Measurements from ENCODE around the gene TAF11L13. TPM values are rescaled to one million over a fixed set of nuclear protein-coding genes. Genes with fewer than 3 reads are reported as not detected.

The TAF11L13 gene
- total and polyA plus RNA-seq, 10 of the 15 experiments (the other 5 are each of a cell fraction or from before 2014, with no cell fraction given), result not detected

GRCh38 chr5:17665836-17666235 lies 33.9 kb downstream of the TAF11L13 start:
- H3K9me3 ChIP-seq (replicated peaks; ENCODE audit: control insufficient read depth, insufficient read depth, low read length), result no peaks in the 10 kb centered on the region; the same call in 2 of the 3 replicates
- H3K4me3 ChIP-seq, result no peak overlapping the region
- no peaks in the 10 kb centered on the region for H3K36me3 ChIP-seq (ENCODE audit: control insufficient read depth in 2 of 2, insufficient read depth in 2 of 2, low read length in 1 of 2)
- no TSS peak for BruUV-seq (replicated peaks)
- peak; percentile 17; the same call in 1 of the 2 replicates for TF ChIP-seq SPI1 (IDR thresholded peaks at IDR 0.05; ENCODE audit: borderline replicate concordance, insufficient read depth, low read depth, low read length)
- TF ChIP-seq MEF2B (IDR thresholded peaks at IDR 0.05; ENCODE audit: partially characterized antibody, poor library complexity, severe bottlenecking), result no peak
- TF ChIP-seq EZH2 (IDR thresholded peaks at IDR 0.05; ENCODE audit: borderline replicate concordance, control insufficient read depth, low read depth, low read length), result no peak
- in situ Hi-C loops (cut with MboI) (no loop called here), intact Hi-C loops (cut with micrococcal nuclease; ENCODE audit: unreplicated experiment) (no loop called here)
- no peaks in the 10 kb centered on the region for H4K20me1 ChIP-seq (ENCODE audit: control insufficient read depth, insufficient read depth)
- ChIA-PET CTCF (no interaction called here), RAD21 (ENCODE audit: unreplicated experiment) (no interaction called here), SMC1A (ENCODE audit: uncharacterized antibody, unreplicated experiment) (no interaction called here), POLR2A (no interaction called here)
- no peak overlapping the region for H3K9ac ChIP-seq (ENCODE audit: control insufficient read depth, insufficient read depth, low read length)
- FAIRE-seq (no peak), DNase-seq (ENCODE audit: low read depth, low spot score) (no peak), ATAC-seq (no peak)
- WGBS (ENCODE audit: insufficient coverage, insufficient replicate concordance, low lambda C conversion rate, missing lambda C conversion rate), result 33% methylated on average over 2 of the region's 2 CpGs
- no peaks in the 10 kb centered on the region for H3K27me3 ChIP-seq (replicated peaks in 1 of 2; ENCODE audit: control insufficient read depth in 2 of 2, insufficient read depth in 2 of 2, low read length in 1 of 2)
- no peak overlapping the region for H3K27ac ChIP-seq (ENCODE audit: control insufficient read depth, insufficient read depth)
- no peak overlapping the region for H2AFZ ChIP-seq (ENCODE audit: control insufficient read depth, low read depth, low read length)
- H3K4me1 ChIP-seq (ENCODE audit: control insufficient read depth, insufficient read depth, low read length), result no peaks in the 10 kb centered on the region
- no peak overlapping the region for H3K4me2 ChIP-seq (ENCODE audit: control insufficient read depth, insufficient read depth)
- no peaks in the 10 kb centered on the region for H3K79me2 ChIP-seq (ENCODE audit: control insufficient read depth, insufficient read depth, low read length)

DNA sequence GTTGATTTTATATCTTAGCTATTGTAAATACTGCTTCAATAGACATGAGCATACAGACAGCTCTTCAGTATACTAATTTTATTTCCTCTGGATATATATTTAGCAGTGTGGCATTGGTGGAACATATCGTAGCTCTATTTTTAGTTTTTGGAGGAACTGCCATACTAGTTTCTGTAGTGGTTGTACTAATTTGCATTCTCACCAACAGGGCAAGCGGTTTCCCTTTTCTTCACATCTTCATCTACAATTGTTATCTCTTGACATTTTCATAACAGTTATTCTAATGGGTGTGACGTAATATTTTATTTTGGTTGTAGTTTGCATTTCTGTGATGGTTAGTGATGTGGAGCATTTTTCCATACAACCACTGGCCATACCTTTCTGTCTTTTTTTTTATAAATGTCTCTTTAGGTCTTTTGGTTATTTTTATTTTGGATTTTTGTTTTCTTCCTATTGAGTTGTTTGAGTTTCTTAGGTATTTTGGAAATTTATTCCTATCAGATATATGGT lies 34.9 kb downstream of the TAF11L13 start:
- SMC1A ChIA-PET (ENCODE audit: uncharacterized antibody, unreplicated experiment), result no interaction called here
- Histone ChIP-seq H3K27ac (ENCODE audit: control insufficient read depth, insufficient read depth) (no peak overlapping the region), H3K27me3 (replicated peaks in 1 of 2; ENCODE audit: control insufficient read depth in 2 of 2, insufficient read depth in 2 of 2, low read length in 1 of 2) (no peaks in the 10 kb centered on the region), H3K4me3 (no peak overlapping the region), H3K36me3 (ENCODE audit: control insufficient read depth in 2 of 2, insufficient read depth in 2 of 2, low read length in 1 of 2) (no peaks in the 10 kb centered on the region), H2AFZ (ENCODE audit: control insufficient read depth, low read depth, low read length) (no peak overlapping the region), H3K79me2 (ENCODE audit: control insufficient read depth, insufficient read depth, low read length) (no peaks in the 10 kb centered on the region), H3K9ac (ENCODE audit: control insufficient read depth, insufficient read depth, low read length) (no peak overlapping the region), H4K20me1 (ENCODE audit: control insufficient read depth, insufficient read depth) (no peaks in the 10 kb centered on the region), H3K4me1 (ENCODE audit: control insufficient read depth, insufficient read depth, low read length) (no peaks in the 10 kb centered on the region), H3K9me3 (replicated peaks; ENCODE audit: control insufficient read depth, insufficient read depth, low read length) (no peaks in the 10 kb centered on the region; the same call in 2 of the 3 replicates), H3K4me2 (ENCODE audit: control insufficient read depth, insufficient read depth) (no peak overlapping the region)
- CTCF ChIA-PET, result no interaction called here
- DNase-seq (ENCODE audit: low read depth, low spot score) (no peak), FAIRE-seq (no peak), ATAC-seq (no peak)
- RAD21 ChIA-PET (ENCODE audit: unreplicated experiment), result no interaction called here
- WGBS (ENCODE audit: insufficient coverage, insufficient replicate concordance, low lambda C conversion rate, missing lambda C conversion rate), result 3% methylated on average over 3 of the region's 3 CpGs
- BruUV-seq (replicated peaks), result no TSS peak
- intact Hi-C loops (cut with micrococcal nuclease; ENCODE audit: unreplicated experiment), result no loop called here
- POLR2A ChIA-PET, result no interaction called here
- in situ Hi-C loops (cut with MboI), result no loop called here
- TF ChIP-seq KAT2A (conservative IDR thresholded peaks at IDR 0.05; ENCODE audit: control insufficient read depth, low read depth, low read length) (no peak), NRF1 (conservative IDR thresholded peaks at IDR 0.05; ENCODE audit: low read depth, low read length) (no peak), EZH2 (IDR thresholded peaks at IDR 0.05; ENCODE audit: borderline replicate concordance, control insufficient read depth, low read depth, low read length) (no peak), STAT3 (IDR thresholded peaks at IDR 0.05; ENCODE audit: low read depth, low read length) (no peak), HDAC6 (IDR thresholded peaks at IDR 0.05; ENCODE audit: unreplicated experiment) (no peak), SP1 (IDR thresholded peaks at IDR 0.05; ENCODE audit: low read depth, low read length) (no peak), HCFC1 (IDR thresholded peaks at IDR 0.05; ENCODE audit: low read length) (no peak), ASH2L (IDR thresholded peaks at IDR 0.05; ENCODE audit: borderline replicate concordance, low read depth) (no peak), MYB (IDR thresholded peaks at IDR 0.05; ENCODE audit: borderline replicate concordance, low read depth, low read length) (no peak)
- TF ChIP-seq, protein P1, sequence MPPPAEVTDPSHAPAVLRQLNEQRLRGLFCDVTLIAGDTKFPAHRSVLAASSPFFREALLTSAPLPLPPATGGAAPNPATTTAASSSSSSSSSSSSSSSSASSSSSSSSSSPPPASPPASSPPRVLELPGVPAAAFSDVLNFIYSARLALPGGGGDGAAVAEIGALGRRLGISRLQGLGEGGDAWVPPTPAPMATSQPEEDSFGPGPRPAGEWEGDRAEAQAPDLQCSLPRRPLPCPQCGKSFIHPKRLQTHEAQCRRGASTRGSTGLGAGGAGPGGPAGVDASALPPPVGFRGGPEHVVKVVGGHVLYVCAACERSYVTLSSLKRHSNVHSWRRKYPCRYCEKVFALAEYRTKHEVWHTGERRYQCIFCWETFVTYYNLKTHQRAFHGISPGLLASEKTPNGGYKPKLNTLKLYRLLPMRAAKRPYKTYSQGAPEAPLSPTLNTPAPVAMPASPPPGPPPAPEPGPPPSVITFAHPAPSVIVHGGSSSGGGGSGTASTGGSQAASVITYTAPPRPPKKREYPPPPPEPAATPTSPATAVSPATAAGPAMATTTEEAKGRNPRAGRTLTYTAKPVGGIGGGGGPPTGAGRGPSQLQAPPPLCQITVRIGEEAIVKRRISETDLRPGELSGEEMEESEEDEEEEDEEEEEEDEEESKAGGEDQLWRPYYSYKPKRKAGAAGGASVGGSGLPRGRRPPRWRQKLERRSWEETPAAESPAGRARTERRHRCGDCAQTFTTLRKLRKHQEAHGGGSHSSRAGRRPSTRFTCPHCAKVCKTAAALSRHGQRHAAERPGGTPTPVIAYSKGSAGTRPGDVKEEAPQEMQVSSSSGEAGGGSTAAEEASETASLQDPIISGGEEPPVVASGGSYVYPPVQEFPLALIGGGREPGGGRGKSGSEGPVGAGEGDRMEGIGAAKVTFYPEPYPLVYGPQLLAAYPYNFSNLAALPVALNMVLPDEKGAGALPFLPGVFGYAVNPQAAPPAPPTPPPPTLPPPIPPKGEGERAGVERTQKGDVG (CRISPR knock-in tag; IDR thresholded peaks at IDR 0.05), result no peak
